SK-N-SH treated with all-trans-retinoic acid at 6 μM for 48 hours (cell line): ENCODE data around the gene ANKRD7.

Experiments used
- ATAC-seq: fragments of 200-7000 bp; cut with Tn5 transposase; 3 replicates; pipeline ENCODE4 v1.9.1; 2020; ENCODE audit warnings: mild to moderate bottlenecking, moderate library complexity
- BACH2 ChIP-seq: fragments of 250-450 bp; sonication (Bioruptor Pico); IDR thresholded peaks from 2 replicates; pipeline ENCODE4 v1.9.0; 2021; ENCODE audit warnings: mild to moderate bottlenecking, borderline replicate concordance
- CSDC2 ChIP-seq: fragments of 250-450 bp; sonication (Bioruptor Pico); IDR thresholded peaks from 2 replicates; pipeline ENCODE4 v1.5.0; 2020; ENCODE audit warnings: mild to moderate bottlenecking, moderate library complexity
- GLIS3 ChIP-seq: fragments of 250-450 bp; sonication (Bioruptor Pico); IDR thresholded peaks from 2 replicates; pipeline ENCODE4 v1.5.0; 2020; ENCODE audit warnings: mild to moderate bottlenecking, moderate library complexity
- OSR1 ChIP-seq: fragments of 250-450 bp; sonication (Bioruptor Pico); IDR thresholded peaks from 2 replicates; pipeline ENCODE4 v1.8.0; 2022; ENCODE audit warnings: moderate library complexity, mild to moderate bottlenecking, inconsistent platforms
- RARB ChIP-seq: fragments of 250-450 bp; sonication (Bioruptor Pico); IDR thresholded peaks from 2 replicates; pipeline ENCODE4 v1.8.0; 2021; ENCODE audit warnings: mild to moderate bottlenecking, moderate library complexity
- SNAI2 ChIP-seq: fragments of 250-450 bp; sonication (Bioruptor Pico); IDR thresholded peaks from 2 replicates; pipeline ENCODE4 v1.5.0; 2020; ENCODE audit warnings: mild to moderate bottlenecking, moderate library complexity
- TCF4 ChIP-seq: fragments of 250-450 bp; sonication (Bioruptor Pico); IDR thresholded peaks from 2 replicates; pipeline ENCODE4 v1.8.0; 2021; ENCODE audit warnings: mild to moderate bottlenecking, moderate library complexity, borderline replicate concordance
- TOX ChIP-seq: fragments of 250-450 bp; sonication (Bioruptor Pico); IDR thresholded peaks from 2 replicates; pipeline ENCODE4 v1.8.0; 2021; ENCODE audit warnings: mild to moderate bottlenecking, moderate library complexity, borderline replicate concordance
- ZFP3 ChIP-seq: fragments of 250-450 bp; sonication (Bioruptor Pico); IDR thresholded peaks from 2 replicates; pipeline ENCODE4 v1.5.0; 2020; ENCODE audit warnings: mild to moderate bottlenecking, moderate library complexity
- ZFP30 ChIP-seq: fragments of 450-650 bp; formaldehyde crosslinking; IDR thresholded peaks from 2 replicates; pipeline ENCODE4 v1.5.0; 2022; ENCODE audit warnings: mild to moderate bottlenecking, moderate library complexity
- ZNF565 ChIP-seq: fragments of 450-650 bp; formaldehyde crosslinking; conservative IDR thresholded peaks from 2 replicates; pipeline ENCODE4 v1.5.0; 2020; ENCODE audit warnings: low read depth, mild to moderate bottlenecking, moderate library complexity
- ZNF70 ChIP-seq: fragments of 450-650 bp; formaldehyde crosslinking; IDR thresholded peaks from 2 replicates; pipeline ENCODE4 v1.5.0; 2020; ENCODE audit warnings: mild to moderate bottlenecking, moderate library complexity
- ZNF8 ChIP-seq: fragments of 450-650 bp; formaldehyde crosslinking; IDR thresholded peaks from 2 replicates; pipeline ENCODE4 v1.5.0; 2020; ENCODE audit warnings: mild to moderate bottlenecking, moderate library complexity
- TF ChIP-seq, protein P1 (sequence below): fragments of 250-450 bp; sonication (Bioruptor Pico); IDR thresholded peaks from 2 replicates; pipeline ENCODE4 v1.5.1; 2020; ENCODE audit warnings: low read depth, mild to moderate bottlenecking, moderate library complexity
- TF ChIP-seq, protein P2 (sequence below): fragments of 250-450 bp; sonication (Bioruptor Pico); IDR thresholded peaks from 2 replicates; pipeline ENCODE4 v1.8.0; 2020; ENCODE audit warnings: mild to moderate bottlenecking, moderate library complexity, borderline replicate concordance
- TF ChIP-seq, protein P3 (sequence below): fragments of 250-450 bp; sonication (Bioruptor Pico); IDR thresholded peaks from 2 replicates; pipeline ENCODE4 v1.5.1; 2021; ENCODE audit warnings: mild to moderate bottlenecking, moderate library complexity
- TF ChIP-seq, protein P4 (sequence below): fragments of 250-450 bp; sonication (Bioruptor Pico); IDR thresholded peaks from 2 replicates; pipeline ENCODE4 v1.5.0; 2020; ENCODE audit warnings: mild to moderate bottlenecking, moderate library complexity

Gene ANKRD7, protein sequence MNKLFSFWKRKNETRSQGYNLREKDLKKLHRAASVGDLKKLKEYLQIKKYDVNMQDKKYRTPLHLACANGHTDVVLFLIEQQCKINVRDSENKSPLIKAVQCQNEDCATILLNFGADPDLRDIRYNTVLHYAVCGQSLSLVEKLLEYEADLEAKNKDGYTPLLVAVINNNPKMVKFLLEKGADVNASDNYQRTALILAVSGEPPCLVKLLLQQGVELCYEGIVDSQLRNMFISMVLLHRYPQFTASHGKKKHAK

DNA sequence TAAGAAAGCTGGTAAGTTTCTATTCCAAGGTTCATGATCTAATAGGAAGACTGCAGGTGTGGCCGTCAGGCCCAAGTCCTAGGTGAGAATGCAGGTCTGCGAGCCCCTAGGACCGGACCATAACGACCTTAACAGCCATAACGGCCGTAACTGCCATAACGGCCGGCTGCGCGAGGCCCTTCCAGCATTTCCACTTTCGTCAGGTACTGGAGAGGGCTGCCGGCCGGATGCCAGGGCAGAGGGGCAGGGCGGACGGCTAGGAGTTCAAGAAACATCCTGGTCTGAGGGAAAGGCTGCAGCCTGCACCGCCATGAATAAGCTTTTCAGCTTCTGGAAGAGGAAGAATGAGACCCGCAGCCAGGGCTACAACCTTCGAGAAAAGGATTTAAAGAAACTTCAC, at the start of gene ANKRD7:
TSS of gene ANKRD7 (plus strand) at position 184 of the 400 bp plus-strand sequence. CDS start at position 311, 127 bp downstream.
- ATAC-seq: no peak
- TF ChIP-seq TOX (CRISPR knock-in tag): no peak
- TF ChIP-seq, protein P1, sequence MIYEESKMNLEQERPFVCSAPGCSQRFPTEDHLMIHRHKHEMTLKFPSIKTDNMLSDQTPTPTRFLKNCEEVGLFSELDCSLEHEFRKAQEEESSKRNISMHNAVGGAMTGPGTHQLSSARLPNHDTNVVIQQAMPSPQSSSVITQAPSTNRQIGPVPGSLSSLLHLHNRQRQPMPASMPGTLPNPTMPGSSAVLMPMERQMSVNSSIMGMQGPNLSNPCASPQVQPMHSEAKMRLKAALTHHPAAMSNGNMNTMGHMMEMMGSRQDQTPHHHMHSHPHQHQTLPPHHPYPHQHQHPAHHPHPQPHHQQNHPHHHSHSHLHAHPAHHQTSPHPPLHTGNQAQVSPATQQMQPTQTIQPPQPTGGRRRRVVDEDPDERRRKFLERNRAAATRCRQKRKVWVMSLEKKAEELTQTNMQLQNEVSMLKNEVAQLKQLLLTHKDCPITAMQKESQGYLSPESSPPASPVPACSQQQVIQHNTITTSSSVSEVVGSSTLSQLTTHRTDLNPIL (CRISPR knock-in tag): no peak
- no peak for TF ChIP-seq GLIS3 (CRISPR knock-in tag)
- TF ChIP-seq, protein P2, sequence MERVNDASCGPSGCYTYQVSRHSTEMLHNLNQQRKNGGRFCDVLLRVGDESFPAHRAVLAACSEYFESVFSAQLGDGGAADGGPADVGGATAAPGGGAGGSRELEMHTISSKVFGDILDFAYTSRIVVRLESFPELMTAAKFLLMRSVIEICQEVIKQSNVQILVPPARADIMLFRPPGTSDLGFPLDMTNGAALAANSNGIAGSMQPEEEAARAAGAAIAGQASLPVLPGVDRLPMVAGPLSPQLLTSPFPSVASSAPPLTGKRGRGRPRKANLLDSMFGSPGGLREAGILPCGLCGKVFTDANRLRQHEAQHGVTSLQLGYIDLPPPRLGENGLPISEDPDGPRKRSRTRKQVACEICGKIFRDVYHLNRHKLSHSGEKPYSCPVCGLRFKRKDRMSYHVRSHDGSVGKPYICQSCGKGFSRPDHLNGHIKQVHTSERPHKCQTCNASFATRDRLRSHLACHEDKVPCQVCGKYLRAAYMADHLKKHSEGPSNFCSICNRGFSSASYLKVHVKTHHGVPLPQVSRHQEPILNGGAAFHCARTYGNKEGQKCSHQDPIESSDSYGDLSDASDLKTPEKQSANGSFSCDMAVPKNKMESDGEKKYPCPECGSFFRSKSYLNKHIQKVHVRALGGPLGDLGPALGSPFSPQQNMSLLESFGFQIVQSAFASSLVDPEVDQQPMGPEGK (CRISPR knock-in tag): no peak
- no peak for TF ChIP-seq ZFP3 (CRISPR knock-in tag)
- TF ChIP-seq ZNF565: no peak
- TF ChIP-seq, protein P3, sequence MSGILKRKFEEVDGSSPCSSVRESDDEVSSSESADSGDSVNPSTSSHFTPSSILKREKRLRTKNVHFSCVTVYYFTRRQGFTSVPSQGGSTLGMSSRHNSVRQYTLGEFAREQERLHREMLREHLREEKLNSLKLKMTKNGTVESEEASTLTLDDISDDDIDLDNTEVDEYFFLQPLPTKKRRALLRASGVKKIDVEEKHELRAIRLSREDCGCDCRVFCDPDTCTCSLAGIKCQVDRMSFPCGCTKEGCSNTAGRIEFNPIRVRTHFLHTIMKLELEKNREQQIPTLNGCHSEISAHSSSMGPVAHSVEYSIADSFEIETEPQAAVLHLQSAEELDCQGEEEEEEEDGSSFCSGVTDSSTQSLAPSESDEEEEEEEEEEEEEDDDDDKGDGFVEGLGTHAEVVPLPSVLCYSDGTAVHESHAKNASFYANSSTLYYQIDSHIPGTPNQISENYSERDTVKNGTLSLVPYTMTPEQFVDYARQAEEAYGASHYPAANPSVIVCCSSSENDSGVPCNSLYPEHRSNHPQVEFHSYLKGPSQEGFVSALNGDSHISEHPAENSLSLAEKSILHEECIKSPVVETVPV (CRISPR knock-in tag): no peak
- TF ChIP-seq, protein P4, sequence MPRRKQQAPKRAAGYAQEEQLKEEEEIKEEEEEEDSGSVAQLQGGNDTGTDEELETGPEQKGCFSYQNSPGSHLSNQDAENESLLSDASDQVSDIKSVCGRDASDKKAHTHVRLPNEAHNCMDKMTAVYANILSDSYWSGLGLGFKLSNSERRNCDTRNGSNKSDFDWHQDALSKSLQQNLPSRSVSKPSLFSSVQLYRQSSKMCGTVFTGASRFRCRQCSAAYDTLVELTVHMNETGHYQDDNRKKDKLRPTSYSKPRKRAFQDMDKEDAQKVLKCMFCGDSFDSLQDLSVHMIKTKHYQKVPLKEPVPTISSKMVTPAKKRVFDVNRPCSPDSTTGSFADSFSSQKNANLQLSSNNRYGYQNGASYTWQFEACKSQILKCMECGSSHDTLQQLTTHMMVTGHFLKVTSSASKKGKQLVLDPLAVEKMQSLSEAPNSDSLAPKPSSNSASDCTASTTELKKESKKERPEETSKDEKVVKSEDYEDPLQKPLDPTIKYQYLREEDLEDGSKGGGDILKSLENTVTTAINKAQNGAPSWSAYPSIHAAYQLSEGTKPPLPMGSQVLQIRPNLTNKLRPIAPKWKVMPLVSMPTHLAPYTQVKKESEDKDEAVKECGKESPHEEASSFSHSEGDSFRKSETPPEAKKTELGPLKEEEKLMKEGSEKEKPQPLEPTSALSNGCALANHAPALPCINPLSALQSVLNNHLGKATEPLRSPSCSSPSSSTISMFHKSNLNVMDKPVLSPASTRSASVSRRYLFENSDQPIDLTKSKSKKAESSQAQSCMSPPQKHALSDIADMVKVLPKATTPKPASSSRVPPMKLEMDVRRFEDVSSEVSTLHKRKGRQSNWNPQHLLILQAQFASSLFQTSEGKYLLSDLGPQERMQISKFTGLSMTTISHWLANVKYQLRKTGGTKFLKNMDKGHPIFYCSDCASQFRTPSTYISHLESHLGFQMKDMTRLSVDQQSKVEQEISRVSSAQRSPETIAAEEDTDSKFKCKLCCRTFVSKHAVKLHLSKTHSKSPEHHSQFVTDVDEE (CRISPR knock-in tag): no peak
- TF ChIP-seq RARB (CRISPR knock-in tag): no peak
- TF ChIP-seq ZFP30 (CRISPR knock-in tag): no peak
- no peak for TF ChIP-seq SNAI2
- TF ChIP-seq TCF4 (CRISPR knock-in tag): no peak

DNA sequence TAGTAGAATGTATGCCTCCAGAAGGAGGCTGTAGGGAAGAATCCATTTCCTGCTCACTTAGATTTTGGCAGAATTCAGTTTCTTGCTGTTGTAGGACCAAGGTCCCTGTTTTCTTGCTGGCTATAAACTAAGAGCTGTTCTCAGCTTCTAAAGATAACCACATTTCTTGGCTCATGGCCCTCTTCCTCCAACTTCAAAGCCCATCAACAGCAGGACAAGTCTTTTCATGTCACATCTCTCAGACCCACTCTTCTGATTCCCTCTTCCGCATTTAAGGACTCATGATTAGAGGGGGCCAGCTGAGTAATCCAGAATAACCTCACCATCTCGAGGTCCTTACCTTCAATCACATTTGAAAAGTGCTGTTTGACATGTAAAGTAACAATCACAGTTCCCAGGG, 48.8 kb upstream of the ANKRD7 start:
- TF ChIP-seq TCF4 (CRISPR knock-in tag): no peak
- no peak for TF ChIP-seq OSR1 (CRISPR knock-in tag)
- TF ChIP-seq CSDC2 (CRISPR knock-in tag): no peak
- TF ChIP-seq RARB (CRISPR knock-in tag): no peak
- no peak for TF ChIP-seq GLIS3 (CRISPR knock-in tag)
- TF ChIP-seq, protein P4 (CRISPR knock-in tag): no peak
- TF ChIP-seq ZNF565: no peak
- TF ChIP-seq ZNF8 (CRISPR knock-in tag): no peak
- no peak for TF ChIP-seq ZNF70 (CRISPR knock-in tag)
- TF ChIP-seq BACH2 (CRISPR knock-in tag): no peak
- no peak for TF ChIP-seq TOX (CRISPR knock-in tag)
- TF ChIP-seq, protein P1 (CRISPR knock-in tag): no peak
- ATAC-seq: no peak
